Muscle of leg (tissue), 11 donors: ENCODE results near the gene MTMR12. TPM values are rescaled to one million over a fixed set of nuclear protein-coding genes. Genes with fewer than 3 reads are reported as not detected.
"Not testable (repeated sequence)": the region's sequence is repeated elsewhere in the genome, so short reads cannot be mapped to it uniquely, and the experiment has no call there.

Experiments used
- DNase-seq: peaks from one replicate; pipeline ENCODE4 v3.0.0; 2013
- H3K27ac ChIP-seq: one replicate; pipeline ENCODE4 v1.5.1; 2013; ENCODE audit warnings: mild to moderate bottlenecking, low read length, control low read depth
- H3K27me3 ChIP-seq: one replicate; pipeline ENCODE4 v1.6.1; 2013; ENCODE audit warnings: low read length; ENCODE audit not compliant: control insufficient read depth, insufficient read depth
- H3K36me3 ChIP-seq: one replicate; pipeline ENCODE4 v1.6.1; 2013; ENCODE audit warnings: low read length; ENCODE audit not compliant: control insufficient read depth, insufficient read depth
- H3K4me1 ChIP-seq: one replicate; pipeline ENCODE4 v1.6.1; 2013; ENCODE audit warnings: low read length; ENCODE audit not compliant: control insufficient read depth, insufficient read depth
- H3K4me3 ChIP-seq: one replicate; pipeline ENCODE4 v1.5.1; 2013; ENCODE audit warnings: low read length, control low read depth
- H3K9me3 ChIP-seq: replicated peaks from 2 replicates; pipeline ENCODE4 v1.6.1; 2013; ENCODE audit warnings: low read depth, low read length; ENCODE audit not compliant: control insufficient read depth
- WGBS: methylation state at CpG from one replicate; pipeline ENCODE4 v1.1.5; 2013; ENCODE audit warnings: missing lambda C conversion rate; ENCODE audit not compliant: insufficient coverage; 5-methylcytosine and 5-hydroxymethylcytosine counted together
- polyA plus RNA-seq, 8 donors: library from polyadenylated mRNA; unstranded; fragments of 120-200 nt; gene quantifications; one replicate each; pipeline versions ENCODE4 v1.2.1 to v1.2.3, GENCODE V29; 2013; ENCODE audit warnings: inconsistent platforms in 1 of 8, low replicate concordance in 1 of 8; ENCODE audit not compliant: insufficient read length in 8 of 8, insufficient read depth in 1 of 8
- total RNA-seq: library from RNA; stranded (reverse); fragments of 120-200 nt; gene quantifications from one replicate; pipeline ENCODE4 v1.2.4, GENCODE V29; 2013

Gene MTMR12
- total and polyA plus RNA-seq, 9 donors: 12.9 to 19.2 (median 15.2) TPM

- no peaks in the 10 kb centered on the region for H3K36me3 ChIP-seq
- DNase-seq: no peak
- H3K4me1 ChIP-seq: peaks cover 3% of the 10 kb centered on the region
- no peaks in the 10 kb centered on the region for H3K27me3 ChIP-seq
- H3K4me3 ChIP-seq: no peak overlapping the region
- peaks cover 7% of the 10 kb centered on the region for H3K9me3 ChIP-seq
- 88% methylated on average over 1 of the region's 3 CpGs for WGBS
- H3K27ac ChIP-seq: no peak overlapping the region
Observed at GRCh38 chr5:32326216-32326772, 13.6 kb upstream of the MTMR12 start.

GRCh38 chr5:32325616-32326015, 12.9 kb upstream of the MTMR12 start:
- DNase-seq: no peak
- no CpG with 5 or more reads among the region's 4 CpGs for WGBS
- Histone ChIP-seq H3K27ac (no peak overlapping the region), H3K27me3 (no peaks in the 10 kb centered on the region), H3K4me1 (peaks cover 3% of the 10 kb centered on the region), H3K36me3 (no peaks in the 10 kb centered on the region), H3K4me3 (no peak overlapping the region), H3K9me3 (peaks cover 7% of the 10 kb centered on the region)

- peak; percentile 74 for DNase-seq
- H3K36me3 ChIP-seq: no peaks in the 10 kb centered on the region
- peak overlapping the region; percentile 29 for H3K27ac ChIP-seq
- peaks cover 7% of the 10 kb centered on the region for H3K9me3 ChIP-seq
- H3K4me3 ChIP-seq: no peak overlapping the region
- H3K4me1 ChIP-seq: peaks cover 3% of the 10 kb centered on the region
- WGBS: 17% methylated on average over 1 of the region's 3 CpGs
- H3K27me3 ChIP-seq: no peaks in the 10 kb centered on the region
Observed at GRCh38 chr5:32325062-32325461, 12.3 kb upstream of the MTMR12 start.

GRCh38 chr5:32323741-32324140, 11.0 kb upstream of the MTMR12 start:
- H3K27me3 ChIP-seq: no peaks in the 10 kb centered on the region
- no peaks in the 10 kb centered on the region for H3K4me1 ChIP-seq
- H3K9me3 ChIP-seq: peaks cover 7% of the 10 kb centered on the region
- H3K36me3 ChIP-seq: no peaks in the 10 kb centered on the region
- H3K4me3 ChIP-seq: no peak overlapping the region
- no peak for DNase-seq
- 86% methylated on average over 5 of the region's 8 CpGs for WGBS
- no peak overlapping the region for H3K27ac ChIP-seq

- no peaks in the 10 kb centered on the region for H3K36me3 ChIP-seq
- no peaks in the 10 kb centered on the region for H3K27me3 ChIP-seq
- no peak overlapping the region for H3K4me3 ChIP-seq
- DNase-seq: no peak
- WGBS: 93% methylated on average over 11 of the region's 12 CpGs
- H3K9me3 ChIP-seq: peaks cover 7% of the 10 kb centered on the region
- no peak overlapping the region for H3K27ac ChIP-seq
- H3K4me1 ChIP-seq: no peaks in the 10 kb centered on the region
Observed at GRCh38 chr5:32322882-32323281, 10.1 kb upstream of the MTMR12 start.

- H3K36me3 ChIP-seq, H3K27ac ChIP-seq, H3K4me1 ChIP-seq, DNase-seq, H3K27me3 ChIP-seq, H3K4me3 ChIP-seq, H3K9me3 ChIP-seq: not testable (repeated sequence)
- 78% methylated on average over 2 of the region's 2 CpGs for WGBS
Observed at GRCh38 chr5:32321787-32322186, 9.0 kb upstream of the MTMR12 start.

GRCh38 chr5:32320576-32320975, 7.8 kb upstream of the MTMR12 start:
- Histone ChIP-seq H3K27me3 (no peaks in the 10 kb centered on the region), H3K4me3 (no peak overlapping the region), H3K4me1 (no peaks in the 10 kb centered on the region), H3K36me3 (no peaks in the 10 kb centered on the region), H3K9me3 (peaks cover 7% of the 10 kb centered on the region), H3K27ac (no peak overlapping the region)
- no peak for DNase-seq
- WGBS: 92% methylated on average over 6 of the region's 10 CpGs

GRCh38 chr5:32319926-32320543, 7.3 kb upstream of the MTMR12 start:
- Histone ChIP-seq H3K4me1 (no peaks in the 10 kb centered on the region), H3K27ac (no peak overlapping the region), H3K4me3 (no peak overlapping the region), H3K27me3 (no peaks in the 10 kb centered on the region), H3K9me3 (peaks cover 7% of the 10 kb centered on the region), H3K36me3 (no peaks in the 10 kb centered on the region)
- no peak for DNase-seq
- 55% methylated on average over 4 of the region's 7 CpGs for WGBS

- 61% methylated on average over 6 of the region's 7 CpGs for WGBS
- Histone ChIP-seq H3K36me3 (no peaks in the 10 kb centered on the region), H3K27ac (no peak overlapping the region), H3K9me3 (peaks cover 7% of the 10 kb centered on the region), H3K4me1 (no peaks in the 10 kb centered on the region), H3K27me3 (no peaks in the 10 kb centered on the region), H3K4me3 (no peak overlapping the region)
- no peak for DNase-seq
Observed at GRCh38 chr5:32319392-32319791, 6.7 kb upstream of the MTMR12 start.

- no peaks in the 10 kb centered on the region for H3K36me3 ChIP-seq
- peaks cover 3% of the 10 kb centered on the region for H3K4me1 ChIP-seq
- WGBS: 72% methylated on average over 4 of the region's 7 CpGs
- no peak overlapping the region for H3K4me3 ChIP-seq
- DNase-seq: no peak
- no peak overlapping the region for H3K27ac ChIP-seq
- peaks cover 6% of the 10 kb centered on the region for H3K9me3 ChIP-seq
- no peaks in the 10 kb centered on the region for H3K27me3 ChIP-seq
Observed at GRCh38 chr5:32317041-32317440, 4.3 kb upstream of the MTMR12 start.
